ENCODE data around the gene SFXN5. TPM values are rescaled to one million over a fixed set of nuclear protein-coding genes. Genes with fewer than 3 reads are reported as not detected.

Gene SFXN5
- total RNA-seq, 1 donor from 2014 or later = 20.2 TPM

- no peak overlapping the region for H3K27ac Mint-ChIP-seq
- no peaks in the 10 kb centered on the region for H3K36me3 Mint-ChIP-seq
- no peak for DNase-seq (ENCODE audit: low spot score in 2 of 2, unreplicated experiment in 2 of 2)
- peaks cover 12% of the 10 kb centered on the region for H3K4me1 Mint-ChIP-seq
- H3K27me3 Mint-ChIP-seq (ENCODE audit: low read depth) = peaks cover 21% of the 10 kb centered on the region
- TF ChIP-seq CTCF (IDR thresholded peaks at IDR 0.05; ENCODE audit: unreplicated experiment) = no peak
- no peaks in the 10 kb centered on the region for H3K9me3 Mint-ChIP-seq
- H3K4me3 Mint-ChIP-seq = no peak overlapping the region
Measured at GRCh38 chr2:72938455-72938854, 133.1 kb downstream of the SFXN5 start.

- no peak overlapping the region for H3K4me3 Mint-ChIP-seq
- peaks cover 12% of the 10 kb centered on the region for H3K4me1 Mint-ChIP-seq
- H3K9me3 Mint-ChIP-seq = no peaks in the 10 kb centered on the region
- DNase-seq (ENCODE audit: low spot score in 2 of 2, unreplicated experiment in 2 of 2) = no peak
- no peak for TF ChIP-seq CTCF (IDR thresholded peaks at IDR 0.05; ENCODE audit: unreplicated experiment)
- no peak overlapping the region for H3K27ac Mint-ChIP-seq
- H3K27me3 Mint-ChIP-seq (ENCODE audit: low read depth) = peaks cover 24% of the 10 kb centered on the region
- no peaks in the 10 kb centered on the region for H3K36me3 Mint-ChIP-seq
Measured at GRCh38 chr2:72937356-72937669, 134.2 kb downstream of the SFXN5 start.

- Mint-ChIP-seq H3K27me3 (ENCODE audit: low read depth) (peaks cover 27% of the 10 kb centered on the region), H3K4me3 (no peak overlapping the region), H3K27ac (no peak overlapping the region), H3K36me3 (no peaks in the 10 kb centered on the region), H3K4me1 (peaks cover 12% of the 10 kb centered on the region), H3K9me3 (no peaks in the 10 kb centered on the region)
- no peak for DNase-seq (ENCODE audit: low spot score in 2 of 2, unreplicated experiment in 2 of 2)
- TF ChIP-seq CTCF (IDR thresholded peaks at IDR 0.05; ENCODE audit: unreplicated experiment) = no peak
Measured at GRCh38 chr2:72936660-72937355, 134.7 kb downstream of the SFXN5 start.

GRCh38 chr2:72935611-72935957, 135.9 kb downstream of the SFXN5 start:
- H3K27ac Mint-ChIP-seq = no peak overlapping the region
- H3K4me3 Mint-ChIP-seq = no peak overlapping the region
- no peak for DNase-seq (ENCODE audit: low spot score in 2 of 2, unreplicated experiment in 2 of 2)
- H3K27me3 Mint-ChIP-seq (ENCODE audit: low read depth) = peaks cover 27% of the 10 kb centered on the region
- H3K4me1 Mint-ChIP-seq = peaks cover 7% of the 10 kb centered on the region
- no peak for TF ChIP-seq CTCF (IDR thresholded peaks at IDR 0.05; ENCODE audit: unreplicated experiment)
- H3K36me3 Mint-ChIP-seq = no peaks in the 10 kb centered on the region
- no peaks in the 10 kb centered on the region for H3K9me3 Mint-ChIP-seq

- H3K4me1 Mint-ChIP-seq = peaks cover 3% of the 10 kb centered on the region
- H3K4me3 Mint-ChIP-seq = no peak overlapping the region
- H3K27me3 Mint-ChIP-seq (ENCODE audit: low read depth) = peaks cover 27% of the 10 kb centered on the region
- TF ChIP-seq CTCF (IDR thresholded peaks at IDR 0.05; ENCODE audit: unreplicated experiment) = peak; percentile 18
- H3K27ac Mint-ChIP-seq = no peak overlapping the region
- H3K9me3 Mint-ChIP-seq = no peaks in the 10 kb centered on the region
- H3K36me3 Mint-ChIP-seq = no peaks in the 10 kb centered on the region
- DNase-seq (ENCODE audit: low spot score in 2 of 2, unreplicated experiment in 2 of 2) = no peak
Measured at GRCh38 chr2:72934683-72935610, 136.6 kb downstream of the SFXN5 start.
